CD4-positive, alpha-beta T cell treated with Interferon alpha-2 for 1 hour (primary cell): ENCODE data around the gene RNASE9.
"Not testable (repeated sequence)": the region's sequence is repeated elsewhere in the genome, so short reads cannot be mapped to it uniquely, and the experiment has no call there.

ENCODE experiments used
- DNase-seq, 2 donors: peaks; one replicate each; pipeline ENCODE4 v3.0.0-alpha.2; 2020 to 2022

RNASE9 gene

DNA sequence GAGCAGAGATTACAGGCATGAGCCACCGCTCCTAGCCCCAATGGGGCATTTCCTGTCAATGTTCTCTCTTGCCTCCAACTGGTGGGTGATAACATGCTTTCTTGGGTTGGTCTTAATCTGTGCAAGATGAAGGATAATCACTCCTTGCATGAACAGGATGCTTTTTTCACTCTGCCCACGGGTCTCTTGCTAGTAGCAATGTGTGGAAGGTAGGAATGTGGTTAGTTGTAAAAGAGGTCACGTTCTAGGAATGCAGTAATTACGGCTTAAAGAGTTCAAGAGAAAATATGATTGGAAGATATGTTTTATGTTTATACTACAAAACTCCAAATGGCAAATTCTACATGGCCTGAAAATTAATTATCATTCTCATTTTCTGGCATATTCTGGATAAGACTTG, 45.0 kb downstream of the RNASE9 start:
- no peak for DNase-seq

- no peak for DNase-seq
Observed at GRCh38 chr14:20512177-20512905, 48.5 kb downstream of the RNASE9 start.

DNA sequence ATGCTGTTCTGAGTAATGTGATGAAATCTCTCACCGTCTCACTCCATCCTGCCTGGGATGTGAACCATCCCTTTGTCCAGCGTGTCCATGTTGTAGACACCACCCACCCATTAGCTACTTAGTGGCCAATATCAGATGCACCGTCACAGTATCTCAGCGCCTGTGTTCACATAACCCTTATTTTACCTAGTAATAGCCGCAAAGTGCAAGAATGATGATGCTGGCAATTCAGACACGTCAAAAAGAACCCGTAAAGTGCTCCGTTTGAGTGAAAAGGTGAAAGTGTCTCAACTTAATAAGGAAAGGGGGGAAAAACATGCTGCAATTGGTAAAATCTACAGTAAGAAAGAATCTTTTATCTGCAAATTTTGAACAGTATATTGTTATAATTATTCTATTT, 52.5 kb downstream of the RNASE9 start:
- DNase-seq = no peak

GRCh38 chr14:20507537-20507936, 53.3 kb downstream of the RNASE9 start:
- not testable (repeated sequence) for DNase-seq

- DNase-seq = not testable (repeated sequence)
Observed at GRCh38 chr14:20506752-20507151, 54.1 kb downstream of the RNASE9 start.

- not testable (repeated sequence) for DNase-seq
Observed at GRCh38 chr14:20506276-20506675, 54.6 kb downstream of the RNASE9 start.
